Measurements from ENCODE around the gene ZNF709.

- no peak for TF ChIP-seq POLR2A (IDR thresholded peaks at IDR 0.05)
- no peak for TF ChIP-seq CTCF (IDR thresholded peaks at IDR 0.05)
These were observed 9.7 kb upstream of the ZNF709 start for GRCh38 chr19:12494260-12494860.

Data from gastroesophageal sphincter (tissue), 3 donors.